GM12873 (cell line): ENCODE measurements around the gene CCDC33.

Experiments used
- TF ChIP-seq, protein P1 (sequence below): IDR thresholded peaks from 2 replicates; pipeline ENCODE4 v1.5.1; 2012; ENCODE audit warnings: low read depth, mild to moderate bottlenecking, moderate library complexity, low read length, control low read depth; ENCODE audit not compliant: insufficient read depth; ENCODE audit errors: missing control alignments

The CCDC33 gene

DNA sequence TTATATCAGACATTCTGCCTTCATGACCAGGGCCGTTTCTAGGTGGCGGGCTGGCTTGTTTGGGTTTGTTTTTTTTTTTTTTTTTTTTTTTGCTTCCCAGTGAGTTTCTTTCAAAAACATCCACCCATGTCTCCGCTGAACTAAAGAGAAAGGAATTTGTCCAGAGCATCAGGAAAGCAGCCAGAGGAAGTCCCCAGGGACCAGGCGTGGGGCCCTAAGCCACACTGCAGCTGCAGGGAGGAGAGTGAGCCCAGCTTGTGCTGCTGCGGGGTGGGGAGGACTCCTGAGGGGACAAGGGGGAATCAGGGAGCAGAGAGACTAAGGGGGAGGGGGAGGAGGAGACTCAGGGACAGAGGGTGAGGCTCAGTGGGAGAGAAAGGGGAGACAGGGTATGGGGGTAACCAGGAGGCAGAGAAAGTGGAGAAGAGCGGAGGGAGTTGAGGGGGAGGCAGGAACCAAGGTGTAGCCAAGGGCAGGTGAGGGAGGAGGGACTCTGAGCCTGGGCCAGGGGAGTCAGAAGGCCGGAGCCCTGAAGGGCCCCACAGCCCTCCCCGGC, 81.8 kb downstream of the CCDC33 start:
- TF ChIP-seq, protein P1, sequence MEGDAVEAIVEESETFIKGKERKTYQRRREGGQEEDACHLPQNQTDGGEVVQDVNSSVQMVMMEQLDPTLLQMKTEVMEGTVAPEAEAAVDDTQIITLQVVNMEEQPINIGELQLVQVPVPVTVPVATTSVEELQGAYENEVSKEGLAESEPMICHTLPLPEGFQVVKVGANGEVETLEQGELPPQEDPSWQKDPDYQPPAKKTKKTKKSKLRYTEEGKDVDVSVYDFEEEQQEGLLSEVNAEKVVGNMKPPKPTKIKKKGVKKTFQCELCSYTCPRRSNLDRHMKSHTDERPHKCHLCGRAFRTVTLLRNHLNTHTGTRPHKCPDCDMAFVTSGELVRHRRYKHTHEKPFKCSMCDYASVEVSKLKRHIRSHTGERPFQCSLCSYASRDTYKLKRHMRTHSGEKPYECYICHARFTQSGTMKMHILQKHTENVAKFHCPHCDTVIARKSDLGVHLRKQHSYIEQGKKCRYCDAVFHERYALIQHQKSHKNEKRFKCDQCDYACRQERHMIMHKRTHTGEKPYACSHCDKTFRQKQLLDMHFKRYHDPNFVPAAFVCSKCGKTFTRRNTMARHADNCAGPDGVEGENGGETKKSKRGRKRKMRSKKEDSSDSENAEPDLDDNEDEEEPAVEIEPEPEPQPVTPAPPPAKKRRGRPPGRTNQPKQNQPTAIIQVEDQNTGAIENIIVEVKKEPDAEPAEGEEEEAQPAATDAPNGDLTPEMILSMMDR = no peak

DNA sequence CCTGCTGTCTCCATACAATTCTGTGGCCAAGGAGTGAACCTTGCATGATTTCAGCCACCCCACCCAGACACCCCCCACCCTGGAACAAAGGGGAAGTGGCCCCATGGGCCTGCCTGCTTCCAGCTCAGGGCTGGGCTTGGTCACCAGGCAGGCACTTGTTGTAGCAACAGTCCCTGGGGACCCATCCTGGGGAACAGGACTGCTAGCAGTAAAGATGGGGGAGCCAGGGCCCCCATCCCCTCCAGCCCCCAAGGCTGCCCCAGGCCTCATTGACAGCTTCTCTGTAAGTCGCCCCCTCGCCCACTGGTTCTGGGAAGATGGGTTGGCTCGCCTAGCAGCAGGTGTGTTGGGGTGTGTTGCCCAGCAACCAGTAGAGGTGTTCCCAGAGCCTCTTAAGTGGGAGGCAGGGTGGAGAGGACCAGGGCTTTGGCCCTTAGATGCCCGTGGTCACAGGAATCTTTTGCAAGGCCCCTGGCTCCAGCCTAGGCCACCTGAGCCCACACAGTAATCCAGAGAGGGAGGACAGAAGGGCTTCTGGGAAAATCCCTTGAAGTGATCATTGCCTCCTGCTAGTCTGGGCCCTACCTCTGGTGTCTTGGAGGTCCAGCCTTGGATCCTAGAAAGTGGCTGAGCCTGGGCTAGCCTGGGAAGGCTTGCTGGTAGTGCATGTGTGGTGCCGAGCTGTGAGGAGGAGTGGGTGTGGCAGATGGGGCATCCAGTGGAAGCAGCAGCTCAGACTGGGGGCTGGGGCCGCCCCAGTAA, 82.4 kb downstream of the CCDC33 start:
- TF ChIP-seq, protein P1 = no peak

DNA sequence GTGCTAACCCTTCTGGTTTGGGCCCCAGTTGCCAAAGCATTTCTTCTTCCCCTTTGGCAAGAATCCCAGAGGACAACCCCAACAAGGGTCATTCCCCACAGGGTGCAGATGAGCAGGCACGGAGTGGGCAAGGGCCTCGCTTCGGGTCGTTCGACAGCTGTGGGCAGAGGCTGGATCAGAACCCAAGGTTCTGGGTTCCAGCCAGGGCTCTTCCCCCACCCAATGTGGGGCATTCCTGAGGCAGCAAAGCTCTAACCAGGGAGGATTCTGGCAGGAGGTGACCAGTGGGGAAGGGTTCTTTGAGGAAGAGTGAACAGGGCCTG, 83.0 kb downstream of the CCDC33 start:
- TF ChIP-seq, protein P1 = no peak

DNA sequence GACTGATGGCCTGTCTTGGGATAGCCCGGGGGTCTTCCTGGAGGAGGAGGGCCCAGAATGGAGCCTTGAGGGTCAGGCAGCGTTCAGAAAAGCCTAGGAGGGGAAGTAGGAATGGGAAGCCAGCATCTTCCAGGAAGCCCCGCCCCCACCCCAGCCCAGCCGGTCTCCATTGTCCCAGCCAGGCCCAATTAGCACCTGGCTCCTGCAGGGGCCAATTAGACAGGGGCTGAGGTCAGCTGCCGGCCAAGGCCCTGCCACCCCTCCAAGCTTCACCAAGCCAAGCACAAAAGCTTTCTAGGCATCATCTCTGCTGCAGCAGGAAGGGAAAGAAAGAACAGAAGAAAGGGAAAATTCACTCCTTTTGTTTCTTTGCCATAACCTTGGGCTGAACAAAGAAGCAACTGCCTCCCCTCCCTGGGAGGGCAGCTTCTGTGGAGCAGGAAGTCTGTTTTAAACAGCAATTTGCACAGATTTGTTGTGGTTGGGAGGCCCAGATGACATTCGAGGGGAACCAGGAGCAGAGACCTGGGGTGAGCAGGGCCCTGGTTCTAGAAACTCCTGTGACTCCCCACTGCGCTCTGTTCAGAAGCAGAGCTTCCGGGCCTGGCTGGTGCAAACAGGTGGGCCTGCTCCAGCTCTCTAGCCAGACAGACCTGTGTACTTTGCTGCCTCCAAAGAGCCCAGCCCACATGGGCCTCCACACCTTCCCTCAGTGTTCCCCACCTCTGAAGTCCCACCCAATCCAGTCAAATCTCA, 83.6 kb downstream of the CCDC33 start:
- TF ChIP-seq, protein P1 = peak; percentile 2

DNA sequence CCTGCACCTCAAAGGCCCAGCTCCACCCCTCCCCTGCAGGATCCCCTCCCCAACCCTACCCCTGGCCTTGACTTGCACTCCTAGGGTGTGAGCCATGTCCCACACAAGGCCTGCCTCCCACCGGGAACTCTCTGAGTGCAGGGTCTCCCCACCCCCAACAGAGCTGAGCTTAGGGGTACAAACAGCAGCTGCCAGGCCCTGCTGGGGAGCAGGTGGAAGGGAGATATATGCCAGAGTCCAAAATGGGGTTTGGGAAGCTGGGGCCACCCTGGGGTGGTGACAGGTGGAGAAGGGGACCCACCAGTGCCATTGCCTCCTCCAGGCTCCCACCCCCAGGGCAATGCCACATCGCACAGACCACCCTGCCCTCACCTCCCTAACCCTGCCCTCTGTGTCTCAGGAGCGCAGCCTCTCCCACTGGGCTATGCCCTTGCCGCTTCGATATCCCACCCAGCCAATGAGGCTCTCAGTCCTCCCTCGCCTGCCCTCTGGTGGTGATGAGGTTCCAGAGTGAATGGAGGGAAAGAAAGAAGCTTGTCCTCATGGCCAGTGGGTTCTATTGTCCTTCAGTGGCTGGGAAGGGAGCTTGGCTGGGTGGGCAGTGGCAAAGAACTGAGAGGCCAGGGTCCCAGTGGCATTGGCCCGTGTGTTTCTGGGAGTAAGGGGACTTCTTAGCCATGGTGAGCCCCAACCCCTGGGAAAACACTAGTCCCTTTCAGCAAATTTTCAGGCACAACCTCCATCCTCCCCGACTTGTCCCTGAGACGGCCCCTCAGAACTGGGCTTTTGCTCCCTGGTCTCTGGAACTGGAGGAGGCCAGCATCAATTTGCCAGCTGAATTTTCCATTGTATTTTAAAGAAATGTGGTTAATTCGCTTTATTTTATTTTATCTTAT, 84.5 kb downstream of the CCDC33 start:
- TF ChIP-seq, protein P1 = peak; percentile 77

DNA sequence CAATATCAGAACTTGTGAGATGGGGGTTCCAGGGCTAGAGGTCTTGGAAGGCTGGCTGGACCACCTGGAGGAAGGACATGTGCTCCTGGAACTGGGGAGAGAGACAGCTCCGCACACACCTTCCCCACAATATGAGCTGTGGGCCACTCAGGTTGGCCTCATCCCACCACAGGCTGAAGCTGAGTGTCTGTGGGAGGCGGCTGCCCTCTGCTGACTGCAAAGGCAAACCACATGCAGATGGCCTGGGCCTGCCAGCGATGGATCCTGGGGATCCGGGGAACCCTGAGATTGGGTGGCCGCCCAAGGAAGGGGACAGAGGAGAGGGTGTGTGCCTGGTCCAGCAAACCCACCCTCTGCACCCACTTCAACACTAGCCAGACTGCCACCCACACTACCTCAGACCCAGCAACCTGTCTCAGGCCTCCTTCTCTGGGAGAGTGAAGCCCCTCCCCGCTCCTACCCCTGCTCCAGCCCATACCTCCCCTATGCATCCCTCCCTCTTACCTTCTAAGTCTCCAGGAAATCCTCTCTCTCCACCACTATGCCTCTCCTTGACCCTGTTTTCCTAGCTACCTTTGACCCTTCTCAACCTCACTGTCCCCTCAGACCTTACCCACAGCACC, 86.5 kb downstream of the CCDC33 start:
- TF ChIP-seq, protein P1 = peak; percentile 97
